BJ (cell line): ENCODE results near the gene SEMG2. TPM values are rescaled to one million over a fixed set of nuclear protein-coding genes. Genes with fewer than 3 reads are reported as not detected.

Source experiments
- CTCF ChIA-PET: fragments of 350-600 bp; formaldehyde crosslinking; extraction: SDS; loops from one replicate; lab custom pipeline; 2021; ENCODE audit warnings: antibody characterized with exemption, inconsistent platforms; lab: Yijun Ruan, JAX
- POLR2A ChIA-PET: fragments of 300-600 bp; sonication (Branson Sonifier 250); formaldehyde crosslinking; extraction: SDS; loops from one replicate; lab custom pipeline; 2021; ENCODE audit warnings: antibody characterized with exemption; lab: Charles Lee
- DNase-seq: peaks from one replicate; pipeline ENCODE4 v3.0.0-alpha.2; 2011; ENCODE audit warnings: low read depth
- H3K27me3 ChIP-seq: 2 replicates; pipeline ENCODE4 v1.6.0; 2011; ENCODE audit warnings: low read length; ENCODE audit not compliant: control insufficient read depth, insufficient read depth
- H3K36me3 ChIP-seq: 2 replicates; pipeline ENCODE4 v1.5.1; 2011; ENCODE audit warnings: low read length; ENCODE audit not compliant: control insufficient read depth, insufficient read depth
- H3K4me3 ChIP-seq: 2 replicates; pipeline ENCODE4 v1.5.1; 2011; ENCODE audit warnings: low read depth, mild to moderate bottlenecking, control low read depth, low read length
- polyA plus RNA-seq: library from polyadenylated mRNA; depleted of rRNA; stranded (reverse); fragments of >200 nt; gene quantifications from 2 replicates; pipeline ENCODE4 v1.2.3, GENCODE V29; 2011
- TF ChIP-seq, protein P1 (sequence below): IDR thresholded peaks from 2 replicates; pipeline ENCODE4 v1.5.1; 2011; ENCODE audit warnings: low read depth, mild to moderate bottlenecking, control low read depth, inconsistent platforms, low read length, moderate library complexity; ENCODE audit not compliant: insufficient read depth

The SEMG2 gene
- polyA plus RNA-seq, 1 experiment = not detected

DNA sequence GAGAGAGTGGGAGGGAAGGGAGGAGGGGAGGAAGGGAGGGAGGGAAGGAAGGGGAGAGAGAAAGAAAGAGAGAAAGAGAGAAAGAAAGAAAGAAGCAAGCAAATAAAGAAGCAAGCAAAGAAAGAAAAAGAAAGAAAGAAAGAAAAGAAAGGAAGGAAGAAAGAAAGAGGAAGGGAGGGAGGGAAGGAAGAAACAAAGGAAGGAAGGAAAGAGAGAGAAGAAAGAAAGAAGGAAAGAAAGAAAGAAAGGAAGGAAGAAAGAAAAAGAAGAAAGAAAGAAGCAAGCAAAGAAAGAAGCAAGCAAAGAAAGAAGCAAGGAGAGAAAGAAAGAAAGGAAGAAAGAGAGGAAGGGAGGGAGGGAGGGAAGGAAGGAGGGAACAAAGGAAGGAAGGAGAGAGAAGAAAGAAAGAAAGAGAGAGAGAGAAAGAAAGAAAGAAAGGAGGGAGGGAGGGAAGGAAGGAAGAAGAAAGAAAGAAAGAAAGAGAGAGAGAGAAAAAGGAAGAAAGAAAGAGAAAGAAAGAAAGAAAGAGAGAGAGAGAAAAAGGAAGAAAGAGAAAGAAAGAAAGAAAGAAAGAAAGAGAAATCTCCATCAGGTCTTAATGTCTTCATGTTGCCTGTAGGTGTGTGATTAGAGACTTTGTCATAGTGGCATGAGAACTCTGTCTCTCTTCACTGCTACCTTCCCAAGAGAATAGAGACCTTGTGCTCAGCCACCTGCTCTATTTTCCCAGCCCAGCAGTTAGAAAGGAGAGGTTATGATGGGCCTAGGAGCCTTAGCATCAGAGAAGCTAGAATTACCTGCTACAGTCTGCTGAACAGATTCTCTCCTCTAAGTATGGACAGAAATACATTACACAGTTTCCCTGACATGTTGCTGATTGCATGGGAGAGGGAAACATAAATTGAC is 9.4 kb upstream of the SEMG2 start:
- no peak overlapping the region for H3K4me3 ChIP-seq
- CTCF ChIA-PET = no interaction called here
- no peaks in the 10 kb centered on the region for H3K36me3 ChIP-seq
- TF ChIP-seq, protein P1, sequence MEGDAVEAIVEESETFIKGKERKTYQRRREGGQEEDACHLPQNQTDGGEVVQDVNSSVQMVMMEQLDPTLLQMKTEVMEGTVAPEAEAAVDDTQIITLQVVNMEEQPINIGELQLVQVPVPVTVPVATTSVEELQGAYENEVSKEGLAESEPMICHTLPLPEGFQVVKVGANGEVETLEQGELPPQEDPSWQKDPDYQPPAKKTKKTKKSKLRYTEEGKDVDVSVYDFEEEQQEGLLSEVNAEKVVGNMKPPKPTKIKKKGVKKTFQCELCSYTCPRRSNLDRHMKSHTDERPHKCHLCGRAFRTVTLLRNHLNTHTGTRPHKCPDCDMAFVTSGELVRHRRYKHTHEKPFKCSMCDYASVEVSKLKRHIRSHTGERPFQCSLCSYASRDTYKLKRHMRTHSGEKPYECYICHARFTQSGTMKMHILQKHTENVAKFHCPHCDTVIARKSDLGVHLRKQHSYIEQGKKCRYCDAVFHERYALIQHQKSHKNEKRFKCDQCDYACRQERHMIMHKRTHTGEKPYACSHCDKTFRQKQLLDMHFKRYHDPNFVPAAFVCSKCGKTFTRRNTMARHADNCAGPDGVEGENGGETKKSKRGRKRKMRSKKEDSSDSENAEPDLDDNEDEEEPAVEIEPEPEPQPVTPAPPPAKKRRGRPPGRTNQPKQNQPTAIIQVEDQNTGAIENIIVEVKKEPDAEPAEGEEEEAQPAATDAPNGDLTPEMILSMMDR = no peak
- peaks cover 1% of the 10 kb centered on the region; the same call in 1 of the 2 replicates for H3K27me3 ChIP-seq
- POLR2A ChIA-PET = no interaction called here
- DNase-seq = no peak

DNA sequence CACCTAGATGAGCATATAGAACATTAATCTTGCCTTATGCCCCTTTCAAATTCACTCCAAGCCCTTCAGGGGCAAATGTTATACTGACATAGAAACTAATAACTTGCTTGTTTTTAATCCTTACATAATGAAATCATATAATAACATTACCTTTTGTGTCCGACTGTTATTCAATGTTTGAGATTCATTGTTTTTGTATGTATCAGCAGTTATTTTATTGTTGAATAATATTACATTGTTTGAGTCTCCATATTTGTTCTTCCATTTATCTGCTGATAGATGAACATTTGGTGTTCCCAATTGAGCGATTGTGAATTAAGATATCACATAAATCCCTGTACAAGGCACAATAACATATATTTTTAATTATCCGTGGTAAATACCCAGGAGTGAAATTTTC is 8.3 kb upstream of the SEMG2 start:
- no peak overlapping the region for H3K4me3 ChIP-seq
- DNase-seq = no peak
- TF ChIP-seq, protein P1 = no peak
- POLR2A ChIA-PET = no interaction called here
- CTCF ChIA-PET = no interaction called here
- no peaks in the 10 kb centered on the region for H3K27me3 ChIP-seq
- no peaks in the 10 kb centered on the region for H3K36me3 ChIP-seq

DNA sequence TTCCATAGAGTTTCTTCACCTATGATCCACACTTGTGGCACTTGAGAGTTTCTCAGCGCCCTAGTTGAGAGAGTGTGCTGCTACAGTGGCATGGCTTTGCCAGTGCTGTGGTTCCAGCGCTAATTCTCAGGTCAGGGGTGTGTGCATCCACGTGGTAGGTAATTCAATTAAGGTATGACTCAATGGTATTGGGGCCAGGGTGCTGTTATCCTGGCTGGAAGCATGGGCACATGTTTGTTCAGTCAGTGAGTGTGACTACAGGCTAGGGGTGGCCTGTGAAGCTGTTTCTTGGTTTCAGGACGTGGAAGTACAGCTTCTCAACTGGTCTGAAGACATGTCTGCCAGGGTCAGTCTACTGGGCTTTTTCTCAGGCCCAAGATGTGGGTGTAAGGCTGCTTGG is 3.0 kb upstream of the SEMG2 start:
- no peak overlapping the region for H3K4me3 ChIP-seq
- ChIA-PET CTCF (interaction anchor here (1.0 to 1.3 kb wide), 3 partner anchors 15 to 72 kb away, joined by 3 to 5 read pairs (median 3); no protein-coding TSS in a partner anchor), POLR2A (no interaction called here)
- H3K27me3 ChIP-seq = peaks cover 5% of the 10 kb centered on the region
- no peaks in the 10 kb centered on the region for H3K36me3 ChIP-seq
- DNase-seq = no peak
- TF ChIP-seq, protein P1 = no peak

DNA sequence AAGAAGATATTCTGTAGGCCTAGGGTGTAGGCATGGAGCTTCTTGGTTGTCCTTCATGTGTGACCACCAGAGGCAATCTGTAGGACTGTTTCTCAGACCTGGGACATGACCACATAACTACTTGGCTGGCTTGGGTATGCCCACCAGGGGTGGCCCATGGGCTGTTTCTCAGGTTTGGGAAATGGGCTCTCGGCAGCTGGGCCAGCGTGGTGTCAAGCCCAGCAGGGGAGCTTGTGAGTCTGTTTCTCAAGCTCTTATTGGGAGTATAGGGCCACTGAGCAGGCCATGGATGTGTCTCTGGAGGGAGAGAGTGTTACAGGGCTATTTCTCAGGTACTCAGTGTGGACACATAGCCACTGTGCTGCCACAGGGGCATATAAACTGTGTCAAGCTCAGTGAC is 2.5 kb upstream of the SEMG2 start:
- Histone ChIP-seq H3K4me3 (no peak overlapping the region), H3K27me3 (peaks cover 5% of the 10 kb centered on the region), H3K36me3 (no peaks in the 10 kb centered on the region)
- ChIA-PET CTCF (interaction anchor here (1.0 to 1.3 kb wide), 2 partner anchors 14 to 72 kb away, joined by 3 to 5 read pairs; no protein-coding TSS in a partner anchor), POLR2A (no interaction called here)
- no peak for DNase-seq
- TF ChIP-seq, protein P1 = no peak

DNA sequence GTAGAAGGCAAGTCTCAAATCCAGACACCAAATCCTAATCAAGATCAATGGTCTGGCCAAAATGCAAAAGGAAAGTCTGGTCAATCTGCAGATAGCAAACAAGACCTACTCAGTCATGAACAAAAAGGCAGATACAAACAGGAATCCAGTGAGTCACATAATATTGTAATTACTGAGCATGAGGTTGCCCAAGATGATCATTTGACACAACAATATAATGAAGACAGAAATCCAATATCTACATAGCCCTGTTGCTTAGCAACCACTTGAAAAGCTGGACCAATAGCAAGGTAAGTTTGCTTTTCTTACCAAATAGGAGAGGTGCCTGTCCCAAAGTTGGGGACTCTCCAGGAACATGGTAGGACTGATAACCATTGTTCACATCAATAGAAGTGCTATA is 2.0 kb downstream of the SEMG2 start:
- Histone ChIP-seq H3K4me3 (no peak overlapping the region), H3K36me3 (no peaks in the 10 kb centered on the region), H3K27me3 (peaks cover 3% of the 10 kb centered on the region)
- CTCF ChIA-PET = no interaction called here
- POLR2A ChIA-PET = no interaction called here
- DNase-seq = no peak
- TF ChIP-seq, protein P1 = no peak
